HuH-7.5 (cell line): ENCODE measurements around the gene ZNF689.
A peak's percentile ranks its signal among the peaks of the same experiment; 100 is the strongest.

Source experiments
- DNase-seq: peaks from one replicate; pipeline ENCODE4 v3.0.0; 2011; ENCODE audit warnings: low spot score

ZNF689 gene

GRCh38 chr16:30562021-30562420, 48.2 kb downstream of the ZNF689 start:
- DNase-seq = no peak

DNA sequence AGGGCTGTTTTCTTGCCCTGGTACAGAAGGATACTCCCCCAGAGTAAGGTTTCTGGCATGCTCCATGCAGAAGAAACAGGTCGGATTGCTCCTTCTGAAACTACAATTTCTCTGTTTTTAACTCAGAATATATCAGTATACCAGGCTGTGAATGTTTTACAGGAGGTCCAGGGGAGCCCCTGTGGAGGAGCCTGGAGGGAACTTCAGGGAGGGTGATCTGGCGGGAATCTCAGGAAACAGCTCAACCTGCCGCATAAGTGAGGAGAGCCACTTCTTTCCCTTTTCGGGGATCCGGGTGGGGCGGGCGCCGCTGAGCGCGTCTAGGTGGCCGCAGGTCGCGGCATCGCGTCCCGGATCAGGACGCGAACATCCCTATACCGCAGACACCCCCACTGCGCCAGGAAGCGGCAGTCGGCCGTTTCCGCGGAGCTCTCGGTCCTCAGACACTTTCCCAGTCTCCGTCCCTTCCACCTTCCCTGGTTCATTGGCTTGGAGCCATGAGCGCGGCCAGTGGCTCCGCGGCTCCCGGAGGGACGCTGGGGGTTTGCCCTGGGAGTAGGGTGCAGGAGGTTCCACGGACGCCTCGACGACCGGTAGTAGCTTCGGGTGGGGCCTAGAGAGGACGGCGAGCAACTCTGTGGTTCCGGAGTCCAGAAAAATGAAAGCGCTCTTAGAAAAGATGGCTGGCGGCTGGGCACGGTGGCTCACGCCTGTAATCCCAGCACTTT, 48.9 kb downstream of the ZNF689 start:
- DNase-seq = no peak

GRCh38 chr16:30559690-30560089, 50.5 kb downstream of the ZNF689 start:
- no peak for DNase-seq

GRCh38 chr16:30558789-30559377, 51.3 kb downstream of the ZNF689 start:
- no peak for DNase-seq

DNA sequence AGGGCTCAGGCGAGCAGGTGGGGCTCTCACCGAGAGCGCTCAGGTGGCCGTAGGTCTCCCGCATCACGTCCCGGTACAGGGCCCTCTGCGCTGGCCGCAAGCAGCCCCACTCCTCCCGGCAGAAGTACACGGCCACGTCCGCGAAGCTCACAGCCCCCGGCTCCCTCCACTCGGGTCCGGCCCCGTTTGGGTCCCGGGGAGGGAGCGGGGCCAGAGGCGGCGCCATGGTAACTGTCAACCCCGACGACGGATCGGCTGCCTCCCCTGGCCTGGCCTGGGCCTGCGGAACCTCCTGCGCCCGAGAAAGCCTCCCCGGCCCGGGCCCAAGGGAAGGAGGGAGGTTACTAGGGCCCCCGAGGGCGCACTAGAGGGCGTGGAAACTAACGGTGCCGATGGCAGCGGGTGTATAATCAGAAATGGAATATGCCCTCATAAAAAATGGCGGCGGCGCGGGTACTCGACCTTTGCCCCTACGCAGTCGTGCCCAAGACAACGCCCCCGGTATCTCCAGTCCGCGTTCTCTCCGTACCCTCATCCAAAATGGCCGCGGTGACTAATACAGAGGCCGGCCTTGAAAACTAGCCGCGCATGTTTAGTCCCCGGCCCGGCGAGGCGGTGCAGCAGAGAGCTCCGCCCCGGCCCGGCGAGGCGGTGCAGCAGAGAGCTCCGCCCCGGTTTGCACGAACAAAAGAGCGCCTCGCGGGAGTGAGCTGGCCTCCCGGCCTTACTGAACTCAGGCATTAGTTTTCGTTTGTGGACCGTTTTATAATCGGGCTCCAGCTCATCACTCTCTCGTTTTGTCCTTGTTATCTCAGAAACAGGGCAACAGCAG, 52.0 kb downstream of the ZNF689 start, which contains the start of gene ZNF764:
Gene ZNF764 (minus strand): TSS at position 418 of the 832 bp plus-strand sequence. CDS start 192 bp downstream, at position 226.
- DNase-seq = peak; percentile 95

- DNase-seq = no peak
Measured at GRCh38 chr16:30557707-30557956, 52.6 kb downstream of the ZNF689 start.

DNA sequence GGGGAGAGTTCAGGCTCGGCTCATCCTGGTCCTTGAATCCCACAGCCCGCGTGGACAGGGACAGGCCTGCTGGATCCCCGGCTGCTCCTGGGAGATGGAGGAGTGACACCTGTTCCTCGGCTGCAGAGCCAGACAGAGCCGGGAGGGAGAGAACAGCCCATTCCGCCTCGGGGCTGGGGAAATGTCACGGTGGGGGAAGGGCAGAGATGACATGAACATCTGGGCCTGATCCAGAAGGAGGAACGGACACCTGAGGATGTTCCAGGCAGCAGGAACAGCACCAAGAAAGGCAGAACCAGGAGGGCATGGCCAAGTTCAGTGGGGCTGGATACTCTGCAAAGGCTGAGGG, 54.1 kb downstream of the ZNF689 start:
- DNase-seq = no peak

DNA sequence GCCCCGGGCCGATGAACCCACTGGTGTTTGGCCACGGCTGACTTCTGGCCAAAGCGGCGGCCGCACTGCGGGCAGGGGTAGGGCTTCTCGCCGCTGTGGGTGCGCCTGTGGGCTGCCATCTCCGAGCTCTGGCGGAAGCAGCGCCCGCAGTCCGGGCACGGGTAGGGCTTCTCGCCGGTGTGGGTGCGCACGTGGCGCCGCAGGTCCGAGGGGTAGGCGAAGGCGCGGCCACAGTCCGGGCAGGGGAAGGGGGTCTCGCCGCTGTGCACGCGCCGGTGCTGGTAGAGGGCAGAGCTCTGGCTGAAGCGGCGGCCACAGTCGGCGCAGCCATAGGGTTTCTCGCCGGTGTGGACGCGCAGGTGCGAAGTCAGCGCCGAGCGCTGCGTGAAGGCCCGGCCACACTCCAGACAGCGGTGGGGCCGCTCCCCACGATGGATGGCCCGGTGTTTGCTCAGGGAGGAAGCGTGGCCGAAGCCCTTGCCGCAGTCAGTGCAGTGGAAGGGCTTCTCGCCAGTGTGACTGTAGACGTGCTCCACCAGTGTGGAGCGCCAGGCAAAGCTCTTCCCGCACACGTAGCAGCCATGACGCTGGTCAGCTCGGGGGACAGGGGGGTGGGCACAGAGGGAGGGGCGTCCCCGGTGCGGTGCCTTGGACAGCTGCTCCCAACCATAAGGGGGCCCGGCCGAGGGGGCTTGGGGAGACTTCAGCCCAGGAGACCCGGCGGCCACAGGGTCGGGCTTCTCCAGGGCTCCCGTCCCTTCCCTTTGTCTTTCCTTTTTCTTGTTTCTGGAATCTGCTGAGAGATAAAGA, 54.7 kb downstream of the ZNF689 start:
- DNase-seq = no peak

- no peak for DNase-seq
Measured at GRCh38 chr16:30554557-30555314, 55.5 kb downstream of the ZNF689 start.

DNA sequence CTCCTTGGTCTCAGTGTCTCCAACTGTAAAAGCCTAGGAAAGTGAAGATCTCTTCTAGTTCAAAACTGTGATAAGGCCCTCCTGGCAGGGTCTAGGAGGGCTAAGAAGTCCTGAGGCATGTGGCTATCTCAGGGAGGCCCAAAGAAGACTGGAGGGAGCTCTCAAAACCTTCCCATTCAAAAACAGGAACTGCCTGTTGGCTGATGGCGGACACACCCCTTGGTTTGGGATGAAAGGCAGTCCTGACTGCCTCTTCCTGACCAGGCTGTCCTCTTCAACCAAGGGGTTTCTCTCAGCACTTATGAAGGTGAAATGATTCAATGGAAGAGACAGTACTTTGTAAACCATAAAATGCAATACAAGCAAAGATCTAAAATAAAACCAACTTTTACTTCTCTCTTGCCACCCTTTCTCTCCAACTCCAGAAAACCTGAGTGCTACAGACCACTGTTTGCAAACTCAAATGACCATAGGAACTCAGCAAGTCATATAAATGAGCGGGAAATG, 56.7 kb downstream of the ZNF689 start:
- DNase-seq = no peak

DNA sequence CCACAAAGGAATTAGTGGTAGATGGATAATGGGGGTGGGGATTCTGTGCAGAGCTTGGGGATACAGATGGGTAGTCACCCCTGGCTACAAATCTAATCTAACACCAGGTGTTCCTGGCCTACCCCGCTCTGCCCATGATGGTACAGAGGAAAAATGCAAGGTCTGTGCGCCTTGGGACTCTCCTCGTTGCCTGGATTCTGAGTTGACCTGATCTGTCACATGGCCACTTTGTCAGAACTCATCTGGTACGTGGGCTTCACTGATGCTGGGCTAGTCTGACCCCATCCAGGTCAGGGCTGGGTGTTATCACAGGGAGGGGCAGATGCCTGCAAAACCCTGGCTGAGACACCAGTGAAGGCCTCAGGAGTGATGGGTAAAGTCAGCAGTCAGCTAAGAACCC, 57.2 kb downstream of the ZNF689 start:
- no peak for DNase-seq
